Stimulated activated CD4-positive, alpha-beta T cell treated with anti-CD3 and anti-CD28 coated beads, Interleukin-2, amount 100 ng/mL, for 48 hours (primary cell): ENCODE data around the gene PDIK1L.
A peak's percentile ranks its signal among the peaks of the same experiment; 100 is the strongest.

Experiments
- DNase-seq, 2 donors: peaks; one replicate each; pipeline ENCODE4 v3.0.0-alpha.2; 2020

Gene PDIK1L

GRCh38 chr1:26124418-26125331 is 13.1 kb downstream of the PDIK1L start:
- DNase-seq, result no peak

- DNase-seq, result no peak
Measured at GRCh38 chr1:26125382-26125781, 13.8 kb downstream of the PDIK1L start.

GRCh38 chr1:26125946-26126320 is 14.3 kb downstream of the PDIK1L start:
- no peak for DNase-seq

DNA sequence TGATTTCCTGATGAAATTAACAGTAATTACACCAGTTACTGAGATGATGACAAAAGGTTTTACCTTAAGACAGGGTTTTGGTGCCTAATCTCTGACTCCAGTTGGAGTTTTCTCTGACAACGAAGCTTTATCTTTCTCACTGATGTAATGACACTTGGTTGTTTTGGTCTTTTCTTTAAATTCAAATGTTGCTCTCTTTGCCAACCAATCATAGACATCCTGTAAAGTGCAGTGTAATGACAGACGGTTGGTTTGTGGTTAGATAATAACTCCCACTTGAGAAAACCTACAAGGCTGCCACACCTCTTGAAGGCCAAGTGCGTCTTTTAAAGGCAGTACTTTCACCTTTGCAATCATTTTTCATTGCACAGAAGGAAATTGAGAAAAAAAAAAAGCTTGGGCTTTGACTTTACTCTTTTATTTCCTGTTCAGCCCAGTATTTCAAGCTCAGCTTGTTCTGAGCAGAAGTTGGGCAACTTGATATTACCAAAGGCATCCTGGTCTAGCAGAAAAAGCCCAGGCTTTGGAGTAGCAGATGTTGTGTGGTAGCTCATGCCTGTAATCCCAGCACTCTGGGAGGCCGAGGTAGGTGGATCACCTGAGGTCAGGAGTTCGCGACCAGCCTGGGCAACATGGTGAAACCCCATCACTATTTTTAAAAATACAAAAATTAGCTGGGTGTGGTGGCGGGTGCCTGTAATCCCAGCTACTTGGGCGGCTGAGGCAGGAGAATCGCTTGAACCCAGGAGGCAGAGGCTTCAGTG is 14.9 kb downstream of the PDIK1L start:
- no peak for DNase-seq

DNA sequence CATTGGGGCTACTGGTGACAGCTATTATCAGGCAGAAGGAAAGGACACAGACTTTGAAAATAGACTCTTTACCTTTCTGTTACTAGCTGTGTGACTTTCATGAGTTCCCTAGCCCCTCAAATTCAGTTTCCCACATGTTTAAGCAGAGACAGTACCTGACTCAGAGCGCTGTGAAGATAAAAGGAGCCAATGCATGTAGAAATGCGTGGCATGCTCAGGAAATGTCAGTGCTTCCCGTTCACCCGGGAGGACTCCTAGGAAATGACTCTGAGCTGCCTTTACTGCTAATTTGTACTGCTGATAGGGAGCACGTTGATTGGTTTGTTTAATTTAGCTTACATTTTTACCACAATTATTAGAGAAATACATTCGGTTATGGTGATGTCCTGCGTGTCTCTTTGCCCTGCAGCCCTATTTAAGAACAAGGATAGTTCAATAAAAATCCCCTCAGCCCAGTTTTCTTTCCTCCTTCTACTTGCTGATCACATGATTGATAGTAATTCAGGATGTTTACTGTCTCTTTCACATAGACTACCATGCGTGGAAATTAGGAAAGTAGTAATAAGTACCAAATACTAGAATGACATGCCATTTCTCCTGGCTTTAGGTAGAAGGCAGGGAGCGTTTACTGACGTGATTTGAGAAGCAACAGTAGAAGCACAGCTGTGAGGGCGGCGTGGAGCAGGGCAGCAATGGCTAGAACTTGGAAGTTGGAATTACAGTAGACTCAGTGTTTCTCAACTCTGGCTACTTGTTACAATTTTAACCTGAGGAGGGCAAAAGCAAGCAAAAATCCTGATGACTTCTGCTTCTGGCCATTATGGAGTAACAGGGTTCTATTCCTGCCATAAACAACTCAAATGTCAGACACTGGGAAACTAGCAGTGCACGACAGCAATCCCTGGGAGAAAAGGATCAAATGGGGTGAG is 15.9 kb downstream of the PDIK1L start:
- DNase-seq, result no peak

- no peak for DNase-seq
Measured at GRCh38 chr1:26129778-26130177, 18.2 kb downstream of the PDIK1L start.

DNA sequence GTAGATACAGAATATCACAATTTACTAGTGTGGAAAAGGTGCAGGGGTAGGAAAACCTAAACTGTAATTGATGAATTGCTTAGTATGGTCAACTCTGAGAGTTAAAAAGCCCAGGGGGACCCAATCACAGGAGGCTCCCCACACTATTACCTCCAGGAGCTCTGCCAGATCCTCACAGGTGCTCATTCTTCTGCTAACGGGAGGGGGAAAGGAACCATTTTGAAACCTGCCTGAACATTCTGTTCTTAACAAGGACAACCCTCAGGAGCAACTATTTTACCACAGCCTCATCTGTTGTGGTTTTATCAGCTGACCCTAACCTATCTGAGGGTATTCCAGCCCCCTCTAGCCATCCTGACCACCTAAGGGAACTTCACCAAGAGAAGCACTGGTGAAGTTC is 19.1 kb downstream of the PDIK1L start:
- DNase-seq, result no peak

DNA sequence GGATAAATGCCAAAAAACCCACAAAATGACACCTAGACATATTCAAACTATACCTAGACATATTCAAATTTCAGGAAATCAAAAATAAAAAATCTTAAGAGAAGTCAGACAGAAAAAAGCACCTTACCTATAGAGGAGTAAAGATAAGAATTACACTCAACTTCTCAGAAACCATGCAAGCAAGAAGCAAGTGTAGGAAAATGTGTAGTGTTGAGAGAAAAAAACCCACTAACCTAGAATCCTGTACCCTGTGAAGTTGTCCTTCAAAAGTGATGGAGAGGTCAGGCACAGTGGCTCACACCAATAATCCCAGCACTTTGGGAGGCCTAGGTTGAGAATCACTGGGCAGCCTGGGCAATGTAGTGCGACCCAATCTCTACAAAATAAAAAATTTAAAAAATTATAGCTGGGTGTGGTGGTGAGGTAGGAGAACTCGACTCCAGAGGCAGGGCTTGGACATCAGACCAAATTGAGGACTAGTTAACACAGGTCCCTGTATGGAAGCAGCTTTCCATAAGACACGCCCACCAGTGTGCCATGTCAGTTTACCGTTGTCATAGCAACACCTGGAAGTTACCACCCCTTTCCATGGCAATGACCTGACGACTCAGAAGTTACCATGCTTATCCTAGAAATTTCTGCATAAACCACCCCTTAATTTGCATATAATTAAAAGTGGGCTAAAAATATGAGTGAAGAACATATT is 20.7 kb downstream of the PDIK1L start:
- DNase-seq, result no peak

- no peak for DNase-seq
Measured at GRCh38 chr1:26132834-26133167, 21.2 kb downstream of the PDIK1L start.

- no peak for DNase-seq
Measured at GRCh38 chr1:26134466-26134865, 22.8 kb downstream of the PDIK1L start.

DNA sequence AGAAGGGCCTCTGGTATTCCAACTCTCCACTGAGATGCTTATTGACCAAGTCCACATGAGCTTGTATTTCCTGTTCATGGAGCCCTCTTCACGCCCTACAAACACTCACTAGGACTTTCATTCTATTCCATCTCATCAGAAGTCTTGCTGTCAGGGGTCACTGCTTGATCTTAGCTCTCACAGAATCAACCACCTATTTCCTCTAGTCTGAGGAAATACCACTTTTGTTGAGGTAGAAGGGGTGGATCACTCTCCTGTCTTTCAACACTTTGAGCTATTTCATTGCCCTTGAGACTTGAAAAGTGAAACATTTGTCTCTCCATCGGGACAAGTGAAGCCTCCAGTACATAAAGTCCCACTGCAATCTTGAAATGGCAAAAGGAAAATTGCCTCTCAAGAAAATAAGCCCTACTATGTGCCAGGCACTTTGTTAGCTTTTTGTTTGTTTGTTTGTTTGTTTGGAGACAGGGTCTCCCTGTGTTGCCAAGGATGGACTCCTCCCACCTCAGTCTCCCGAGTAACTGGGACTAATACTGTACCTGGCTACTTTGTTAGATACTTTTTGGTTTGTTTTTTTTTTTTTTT is 27.4 kb downstream of the PDIK1L start:
- no peak for DNase-seq

- no peak for DNase-seq
Measured at GRCh38 chr1:26142159-26142558, 30.5 kb downstream of the PDIK1L start.

DNA sequence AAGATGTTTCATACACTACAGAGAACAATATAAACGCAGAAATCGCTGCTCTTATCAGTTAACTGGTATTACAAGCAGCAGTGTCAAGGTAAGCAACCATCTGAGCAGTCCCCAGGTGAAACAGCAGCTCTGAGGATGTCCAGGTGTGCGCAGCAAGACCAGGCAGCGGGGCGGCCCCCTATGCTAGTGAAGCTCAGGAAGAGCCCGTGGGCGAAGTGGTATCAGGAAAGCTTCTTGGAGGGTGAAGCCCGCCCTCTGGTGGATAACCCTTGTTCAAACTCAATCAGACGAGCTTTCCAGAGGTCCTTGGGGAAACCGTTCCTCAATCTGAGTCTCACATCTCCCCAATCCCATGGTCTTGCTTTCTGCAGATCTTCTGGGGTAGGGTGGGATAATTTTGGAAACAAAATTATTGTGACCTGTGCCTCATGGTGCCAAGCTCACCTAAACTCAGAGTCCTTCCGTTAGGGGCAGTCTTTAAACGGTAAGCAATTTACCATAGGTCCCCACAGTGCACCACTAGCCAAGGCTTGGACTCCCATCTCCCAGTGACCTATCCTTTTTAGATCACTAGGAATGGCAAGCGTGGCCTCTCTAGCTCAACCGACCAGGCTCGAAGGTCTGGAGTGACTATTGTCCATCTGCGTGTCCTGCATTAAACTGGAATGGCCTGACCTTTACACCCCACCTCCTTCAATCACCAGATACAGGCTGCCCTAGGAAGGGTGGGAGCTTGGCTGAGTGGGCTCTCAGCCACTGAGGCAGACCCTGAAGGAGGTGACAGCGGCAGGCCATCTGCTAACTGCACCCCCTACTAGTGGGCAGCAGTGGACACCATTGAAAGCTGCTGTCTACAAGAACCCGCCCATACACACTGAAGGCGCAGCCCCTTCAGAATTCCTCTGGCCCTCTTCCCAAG is 33.7 kb downstream of the PDIK1L start:
- DNase-seq, result peak; percentile 66 to 75

DNA sequence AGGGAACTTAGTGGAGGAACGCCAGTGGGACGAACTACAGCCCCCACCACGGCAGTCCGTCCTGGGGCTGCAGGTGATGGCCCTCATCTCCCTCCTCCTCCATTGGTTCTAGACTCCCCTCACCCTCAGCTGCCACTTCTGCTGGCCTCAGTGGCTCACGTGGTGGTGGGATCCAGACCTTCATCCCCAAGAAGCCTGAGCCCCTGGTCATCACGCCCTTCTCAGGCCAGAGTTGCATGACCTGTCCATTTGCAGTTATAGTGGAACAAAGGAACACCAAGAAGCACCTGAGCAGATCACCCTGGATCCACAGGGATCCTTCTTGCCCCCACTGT is 34.3 kb downstream of the PDIK1L start:
- DNase-seq, result no peak

GRCh38 chr1:26148887-26149286 is 37.3 kb downstream of the PDIK1L start:
- no peak for DNase-seq

- DNase-seq, result no peak
Measured at GRCh38 chr1:26153966-26154532, 42.4 kb downstream of the PDIK1L start.

DNA sequence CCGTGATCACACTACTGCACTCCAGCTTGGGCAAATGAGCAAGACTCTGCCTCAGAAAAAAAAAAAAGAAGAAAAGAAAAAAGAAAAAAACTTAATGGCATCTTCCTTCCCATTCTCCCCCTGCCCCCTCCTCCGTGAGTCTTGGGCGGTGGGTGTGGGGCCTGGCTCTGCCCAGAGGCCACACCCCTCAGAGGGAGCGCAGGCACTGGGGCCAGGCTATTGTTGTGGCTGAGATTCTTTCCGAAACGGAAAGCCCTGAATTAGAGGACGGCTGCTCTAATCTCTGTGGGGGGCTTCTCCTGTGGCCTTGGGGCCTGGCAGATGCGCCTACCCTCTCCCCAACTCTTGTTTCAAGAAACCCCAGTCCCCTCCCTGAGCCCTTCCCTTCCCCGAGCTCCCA is 43.1 kb downstream of the PDIK1L start:
- no peak for DNase-seq

DNA sequence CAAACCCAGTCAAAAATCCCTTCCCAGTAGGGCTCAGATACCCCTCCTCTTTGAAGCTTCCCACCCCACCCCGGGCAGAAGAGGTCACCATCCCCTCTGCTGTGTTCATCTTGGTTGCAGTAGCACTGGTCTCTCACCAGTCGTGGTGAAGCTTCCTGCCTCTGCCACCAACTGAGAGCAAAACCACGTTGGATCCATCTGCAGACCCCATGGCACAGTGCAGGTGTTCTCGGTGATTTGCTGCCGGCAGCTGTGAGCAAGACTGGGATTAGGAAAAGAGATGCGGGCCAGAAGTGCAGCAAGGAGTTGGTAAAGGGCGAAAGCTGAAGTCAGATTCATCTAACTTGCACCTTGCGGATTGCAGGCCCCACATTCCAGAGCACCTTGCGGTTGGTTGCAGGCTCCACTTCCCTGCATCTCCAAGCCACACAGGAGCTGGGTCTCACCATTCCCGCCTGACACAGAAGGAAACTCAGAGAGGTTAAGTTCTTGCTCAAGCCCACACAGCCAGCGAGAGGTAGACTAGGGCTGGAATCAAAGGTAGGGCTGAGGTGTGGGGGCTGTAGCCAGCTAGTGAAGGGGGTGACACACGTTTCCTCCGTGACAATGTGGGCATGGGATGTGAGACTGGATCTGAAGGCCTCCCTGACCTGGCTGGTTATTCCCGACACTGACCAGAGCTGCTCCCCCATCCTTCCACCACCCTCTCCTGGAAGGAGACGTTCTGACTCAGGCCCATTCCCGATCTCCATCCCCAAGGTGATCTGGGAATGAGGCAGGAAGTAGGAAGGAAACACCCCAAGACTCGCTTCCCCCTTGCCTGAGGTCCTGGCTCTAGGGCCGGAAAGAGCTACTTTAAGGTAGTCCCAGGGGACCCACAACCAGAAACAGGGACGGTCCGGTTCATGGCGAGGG is 44.0 kb downstream of the PDIK1L start:
- no peak for DNase-seq

GRCh38 chr1:26156285-26157038 is 44.8 kb downstream of the PDIK1L start:
- DNase-seq, result no peak
